Loucy (cell line): Measurements from ENCODE around the gene JAG2.

Source experiments
- H2AFZ ChIP-seq: fragments of 200-600 bp; sonication (generic); 2 replicates; pipeline ENCODE4 v1.6.0; 2016; ENCODE audit warnings: antibody characterized with exemption, mild to moderate bottlenecking, low read length, moderate library complexity
- H3F3A ChIP-seq: fragments of 200-600 bp; 2 replicates; pipeline ENCODE4 v1.6.0; 2016; ENCODE audit warnings: antibody characterized with exemption, low read depth, mild to moderate bottlenecking
- H3K27me3 ChIP-seq: fragments of 200-600 bp; sonication (generic); 2 replicates; pipeline ENCODE4 v1.6.1; 2014; ENCODE audit warnings: low read length, mild to moderate bottlenecking; ENCODE audit not compliant: insufficient read depth, poor library complexity, severe bottlenecking
- H3K36me3 ChIP-seq: fragments of 200-600 bp; sonication (generic); 2 replicates; pipeline ENCODE4 v1.6.1; 2016; ENCODE audit warnings: low read length; ENCODE audit not compliant: insufficient read depth
- H3K4me1 ChIP-seq: fragments of 200-600 bp; sonication (generic); 2 replicates; pipeline ENCODE4 v1.5.1; 2014; ENCODE audit warnings: low read length, mild to moderate bottlenecking; ENCODE audit not compliant: insufficient read depth, poor library complexity, severe bottlenecking
- H3K4me2 ChIP-seq: fragments of 200-600 bp; sonication (generic); 2 replicates; pipeline ENCODE4 v1.6.0; 2014; ENCODE audit warnings: antibody characterized with exemption, low read length, low read depth, mild to moderate bottlenecking; ENCODE audit not compliant: poor library complexity, severe bottlenecking
- H3K4me3 ChIP-seq: fragments of 200-600 bp; sonication (generic); 2 replicates; pipeline ENCODE4 v1.5.1; 2014; ENCODE audit warnings: low read length, mild to moderate bottlenecking, mixed read lengths; ENCODE audit not compliant: poor library complexity, severe bottlenecking
- H3K79me2 ChIP-seq: fragments of 200-600 bp; sonication (generic); 2 replicates; pipeline ENCODE4 v1.6.1; 2014; ENCODE audit warnings: low read length; ENCODE audit not compliant: insufficient read depth
- H3K9ac ChIP-seq: fragments of 200-600 bp; sonication (generic); 2 replicates; pipeline ENCODE4 v1.6.0; 2014; ENCODE audit warnings: mild to moderate bottlenecking, low read depth, low read length, moderate library complexity; ENCODE audit not compliant: poor library complexity, severe bottlenecking
- H3K9me2 ChIP-seq: fragments of 200-600 bp; sonication (generic); replicated peaks from 2 replicates; pipeline ENCODE4 v1.6.1; 2016; ENCODE audit warnings: low read depth, low read length, mixed read lengths
- H3K9me3 ChIP-seq: fragments of 200-600 bp; sonication (generic); 2 replicates; pipeline ENCODE4 v1.6.1; 2014; ENCODE audit warnings: mild to moderate bottlenecking, antibody characterized with exemption, low read length, low read depth; ENCODE audit not compliant: insufficient read depth
- H4K20me1 ChIP-seq: fragments of 200-600 bp; sonication (generic); 2 replicates; pipeline ENCODE4 v1.6.0; 2014; ENCODE audit warnings: antibody characterized with exemption, low read length, mild to moderate bottlenecking; ENCODE audit not compliant: insufficient read depth, poor library complexity, severe bottlenecking
- EZH2phosphoT487 ChIP-seq: fragments of 200-600 bp; IDR thresholded peaks from 2 replicates; pipeline ENCODE4 v1.6.1; 2018; ENCODE audit warnings: antibody characterized with exemption, mild to moderate bottlenecking, moderate library complexity, borderline replicate concordance
- TF ChIP-seq, protein P1 (sequence below): fragments of 200-600 bp; sonication (generic); conservative IDR thresholded peaks from 2 replicates; pipeline ENCODE4 v1.5.1; 2014; ENCODE audit warnings: mild to moderate bottlenecking, antibody characterized with exemption, low read length

The JAG2 gene

DNA sequence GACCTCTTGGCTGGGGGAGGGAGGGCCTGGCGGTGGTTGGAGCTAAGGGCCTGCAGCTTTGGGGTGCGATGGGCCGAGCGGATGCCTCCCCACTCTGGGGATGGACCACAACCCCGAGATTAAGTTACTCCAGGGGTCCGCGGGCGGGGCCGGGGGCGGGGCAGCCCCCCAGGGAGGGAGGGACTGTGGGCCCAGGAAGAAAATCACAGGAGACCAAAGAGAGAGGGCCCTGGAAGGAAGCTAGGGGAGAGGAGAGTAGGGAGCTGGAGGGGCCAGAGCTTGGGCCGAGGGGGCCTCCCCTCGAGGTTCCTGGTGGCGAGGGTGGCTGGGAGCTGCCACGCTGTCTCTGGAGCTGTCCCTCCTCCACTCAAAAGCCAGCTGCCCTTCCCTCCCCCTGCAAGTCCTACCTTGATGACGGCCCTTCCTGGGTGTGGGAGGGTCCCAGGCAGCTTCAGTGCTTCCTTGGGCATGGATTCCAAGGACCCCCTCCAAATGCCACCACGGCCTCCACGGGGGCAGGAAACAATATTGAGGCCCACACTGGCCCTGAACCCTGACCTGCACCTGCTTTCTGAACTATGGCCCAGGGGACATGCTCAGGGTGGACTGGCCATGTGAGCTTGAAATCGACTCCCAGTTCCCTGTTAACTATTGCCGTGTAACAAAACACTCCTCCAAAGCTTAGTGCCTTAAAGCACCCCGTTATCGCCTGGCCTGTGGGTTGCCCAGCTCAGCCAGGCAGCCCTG, 13.1 kb upstream of the JAG2 start:
- Histone ChIP-seq H3K4me1 (peaks cover 26% of the 10 kb centered on the region), H3K36me3 (no peaks in the 10 kb centered on the region), H3K4me2 (peak overlapping the region; percentile 62), H3K4me3 (peak overlapping the region; percentile 81), H4K20me1 (no peaks in the 10 kb centered on the region), H3K9me2 (no peaks in the 10 kb centered on the region), H3K9me3 (no peaks in the 10 kb centered on the region), H3K9ac (no peak overlapping the region), H3K79me2 (peaks cover 11% of the 10 kb centered on the region; the same call in 1 of the 2 replicates), H3K27me3 (no peaks in the 10 kb centered on the region), H3F3A (no peaks in the 10 kb centered on the region), H2AFZ (0 out of 2 replicates have a peak overlapping the region, but pooled peaks have one; percentile 47)
- no peak for TF ChIP-seq EZH2phosphoT487
- TF ChIP-seq, protein P1, sequence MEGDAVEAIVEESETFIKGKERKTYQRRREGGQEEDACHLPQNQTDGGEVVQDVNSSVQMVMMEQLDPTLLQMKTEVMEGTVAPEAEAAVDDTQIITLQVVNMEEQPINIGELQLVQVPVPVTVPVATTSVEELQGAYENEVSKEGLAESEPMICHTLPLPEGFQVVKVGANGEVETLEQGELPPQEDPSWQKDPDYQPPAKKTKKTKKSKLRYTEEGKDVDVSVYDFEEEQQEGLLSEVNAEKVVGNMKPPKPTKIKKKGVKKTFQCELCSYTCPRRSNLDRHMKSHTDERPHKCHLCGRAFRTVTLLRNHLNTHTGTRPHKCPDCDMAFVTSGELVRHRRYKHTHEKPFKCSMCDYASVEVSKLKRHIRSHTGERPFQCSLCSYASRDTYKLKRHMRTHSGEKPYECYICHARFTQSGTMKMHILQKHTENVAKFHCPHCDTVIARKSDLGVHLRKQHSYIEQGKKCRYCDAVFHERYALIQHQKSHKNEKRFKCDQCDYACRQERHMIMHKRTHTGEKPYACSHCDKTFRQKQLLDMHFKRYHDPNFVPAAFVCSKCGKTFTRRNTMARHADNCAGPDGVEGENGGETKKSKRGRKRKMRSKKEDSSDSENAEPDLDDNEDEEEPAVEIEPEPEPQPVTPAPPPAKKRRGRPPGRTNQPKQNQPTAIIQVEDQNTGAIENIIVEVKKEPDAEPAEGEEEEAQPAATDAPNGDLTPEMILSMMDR = no peak

DNA sequence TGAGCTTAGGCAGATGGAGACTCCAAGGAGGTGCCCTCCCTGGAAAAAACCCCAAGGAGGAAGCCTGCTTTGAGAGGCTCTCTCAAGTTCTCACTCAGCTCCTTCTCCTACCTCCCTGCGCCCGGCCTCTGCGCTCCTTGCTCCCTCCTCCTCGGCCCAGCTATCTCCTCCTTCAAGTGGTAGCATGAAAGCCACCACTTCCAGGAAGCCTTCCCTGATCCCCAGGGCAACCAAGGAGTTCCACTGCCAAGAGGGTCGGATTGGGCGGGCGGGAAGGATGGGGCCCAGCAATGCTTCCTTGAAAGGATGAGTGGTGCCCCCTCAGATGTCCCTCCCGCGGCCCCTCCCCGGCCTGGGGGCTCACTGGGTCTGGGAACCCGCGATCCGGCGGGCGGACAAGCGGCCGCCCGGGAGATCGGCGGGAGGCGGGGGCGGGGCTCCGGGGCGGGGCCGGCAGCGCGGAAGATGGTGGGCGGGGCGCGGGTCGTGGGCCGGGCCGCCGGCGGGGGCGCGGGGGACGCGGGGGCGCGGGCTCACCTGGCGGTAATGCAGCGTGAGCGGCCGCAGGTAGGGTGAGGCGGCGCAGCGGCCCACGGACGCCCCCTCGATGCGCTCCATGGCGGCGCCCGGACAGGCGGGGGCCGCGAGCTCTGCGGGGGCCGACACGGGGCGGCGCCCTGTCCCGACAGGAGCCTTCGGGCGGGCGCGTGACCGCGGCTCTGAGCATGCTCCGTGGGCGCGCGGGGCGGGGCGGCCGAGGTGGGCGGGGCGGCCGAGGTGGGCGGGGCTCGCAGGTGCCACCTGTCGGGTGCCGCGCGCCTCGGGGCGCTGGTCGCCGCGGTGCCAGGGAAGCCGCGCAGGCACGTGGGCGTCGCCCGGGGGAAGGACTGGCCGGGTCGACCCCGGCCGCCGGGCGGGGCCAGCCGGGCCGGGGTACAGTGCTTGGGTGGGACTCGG, 12.3 kb upstream of the JAG2 start, which contains the start of gene NUDT14:
Gene NUDT14, minus strand, starts transcription at position 721 of the 957 bp plus-strand sequence. Its CDS starts 103 bp downstream, at position 618.
- Histone ChIP-seq H3K4me3 (peak within 1 kb of the TSS; percentile 81), H4K20me1 (no peaks in the 10 kb centered on the region), H3K4me1 (peaks cover 34% of the 10 kb centered on the region), H3K27me3 (no peaks in the 10 kb centered on the region), H3K4me2 (peak within 1 kb of the TSS; percentile 77), H3K9me2 (no peaks in the 10 kb centered on the region), H3K9me3 (no peaks in the 10 kb centered on the region), H3K36me3 (no peaks in the 10 kb centered on the region), H3K9ac (peak within 1 kb of the TSS; percentile 70), H3K79me2 (peaks cover 15% of the 10 kb centered on the region; the same call in 1 of the 2 replicates), H3F3A (no peaks in the 10 kb centered on the region), H2AFZ (0 out of 2 replicates have a peak within 1 kb of the TSS, but pooled peaks have one; percentile 65)
- TF ChIP-seq, protein P1 = no peak
- TF ChIP-seq EZH2phosphoT487 = no peak

DNA sequence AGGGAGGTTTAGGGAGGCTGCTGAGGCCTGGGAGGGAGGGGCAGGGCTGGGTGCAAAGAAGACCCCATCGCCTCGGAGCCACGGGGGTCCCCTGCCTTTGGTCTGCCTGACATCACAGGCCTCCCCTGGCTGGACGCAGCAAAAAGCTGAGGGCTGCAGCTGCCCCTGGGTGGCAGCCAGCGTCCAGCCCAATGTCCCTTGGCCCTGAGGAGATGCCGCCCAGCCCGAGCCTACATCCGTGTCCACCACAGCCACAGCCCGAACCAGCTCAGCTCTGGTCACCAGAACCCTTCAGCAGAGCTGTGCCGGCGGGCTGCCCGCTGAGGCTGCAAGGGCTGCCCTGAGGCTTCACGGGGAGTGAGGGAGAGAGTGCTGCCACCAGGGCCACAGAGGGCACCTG, 10.6 kb upstream of the JAG2 start:
- Histone ChIP-seq H3K4me3 (peak overlapping the region; percentile 81), H3K4me1 (peaks cover 51% of the 10 kb centered on the region), H4K20me1 (peaks cover under 1% of the 10 kb centered on the region)

More for the DNA sequence above, 10.6 kb upstream of the JAG2 start:
- H3F3A ChIP-seq = no peaks in the 10 kb centered on the region
- no peak overlapping the region for H2AFZ ChIP-seq
- H3K9me2 ChIP-seq = no peaks in the 10 kb centered on the region
- no peaks in the 10 kb centered on the region for H3K9me3 ChIP-seq
- H3K27me3 ChIP-seq = no peaks in the 10 kb centered on the region
- peak overlapping the region; percentile 70 for H3K9ac ChIP-seq
- peaks cover 25% of the 10 kb centered on the region; the same call in 1 of the 2 replicates for H3K79me2 ChIP-seq
- H3K36me3 ChIP-seq = no peaks in the 10 kb centered on the region
- TF ChIP-seq, protein P1 = no peak
- no peak for TF ChIP-seq EZH2phosphoT487
- peak overlapping the region; percentile 77 for H3K4me2 ChIP-seq
